Testis (tissue), 3 donors: ENCODE data around the gene LGALS12. TPM values are rescaled to one million over a fixed set of nuclear protein-coding genes. Genes with fewer than 3 reads are reported as not detected.

Source experiments
- DNase-seq: peaks from one replicate; pipeline ENCODE4 v3.0.0-alpha.2; 2019
- H3K27ac ChIP-seq, 2 donors: fragments of 200-600 bp; sonication (generic); one replicate each; pipeline ENCODE4 v1.5.1; 2019
- H3K27me3 ChIP-seq: fragments of 200-600 bp; sonication (generic); one replicate; pipeline ENCODE4 v1.5.1; 2019
- H3K36me3 ChIP-seq: fragments of 200-600 bp; sonication (generic); one replicate; pipeline ENCODE4 v1.5.1; 2017; ENCODE audit warnings: low read depth; ENCODE audit errors: missing control alignments
- H3K4me1 ChIP-seq: fragments of 200-600 bp; sonication (generic); one replicate; pipeline ENCODE4 v1.5.1; 2019
- H3K4me3 ChIP-seq, 2 donors: fragments of 200-600 bp; sonication (generic); one replicate each; pipeline ENCODE4 v1.5.1; 2017 to 2019
- H3K9me3 ChIP-seq: fragments of 200-600 bp; sonication (generic); one replicate; pipeline ENCODE4 v1.5.1; 2017
- POLR2A ChIP-seq: fragments of 450-650 bp; IDR thresholded peaks from one replicate; pipeline ENCODE4 v1.6.1; 2017; ENCODE audit warnings: antibody characterized with exemption, mild to moderate bottlenecking, moderate library complexity
- WGBS, 2 donors: methylation state at CpG; one replicate each; pipeline ENCODE4 v1.1.5; 2018; 5-methylcytosine and 5-hydroxymethylcytosine counted together
- intact Hi-C: fragments of 100-400 bp; cut with DNase I; formaldehyde crosslinking; loops from one replicate; pipeline ENCODE4 v1.15.1; 2023; ENCODE audit warnings: low total_unique reads
- polyA plus RNA-seq: library from polyadenylated mRNA; stranded (reverse); fragments of 350-450 nt; fragmentation: Illumina TruSeq; extraction: RNeasy Lipid Tissue Mini Kit (QIAGEN cat#74804); gene quantifications from one replicate; pipeline ENCODE4 v1.2.3, GENCODE V29; 2014; ENCODE audit warnings: low read depth, low replicate concordance; ENCODE audit not compliant: insufficient read depth
- total RNA-seq, 2 donors: library from RNA; depleted of rRNA; stranded (reverse); fragments of >200 nt; gene quantifications; one replicate each; pipeline ENCODE4 v1.2.3, GENCODE V29; 2016
- TF ChIP-seq, protein P1 (sequence below), 3 experiments: fragments of 450-650 bp in 2 of 3; fragments of 200-600 bp in 1 of 3; sonication (generic) in 1 of 3; IDR thresholded peaks; one replicate each; pipeline ENCODE4 v1.5.1; 2016 to 2019; ENCODE audit warnings: antibody characterized with exemption in 3 of 3, mild to moderate bottlenecking in 2 of 3, moderate library complexity in 1 of 3

The LGALS12 gene
- total and polyA plus RNA-seq, 3 donors from 2014 or later: 0.37 TPM; not detected in 2

DNA sequence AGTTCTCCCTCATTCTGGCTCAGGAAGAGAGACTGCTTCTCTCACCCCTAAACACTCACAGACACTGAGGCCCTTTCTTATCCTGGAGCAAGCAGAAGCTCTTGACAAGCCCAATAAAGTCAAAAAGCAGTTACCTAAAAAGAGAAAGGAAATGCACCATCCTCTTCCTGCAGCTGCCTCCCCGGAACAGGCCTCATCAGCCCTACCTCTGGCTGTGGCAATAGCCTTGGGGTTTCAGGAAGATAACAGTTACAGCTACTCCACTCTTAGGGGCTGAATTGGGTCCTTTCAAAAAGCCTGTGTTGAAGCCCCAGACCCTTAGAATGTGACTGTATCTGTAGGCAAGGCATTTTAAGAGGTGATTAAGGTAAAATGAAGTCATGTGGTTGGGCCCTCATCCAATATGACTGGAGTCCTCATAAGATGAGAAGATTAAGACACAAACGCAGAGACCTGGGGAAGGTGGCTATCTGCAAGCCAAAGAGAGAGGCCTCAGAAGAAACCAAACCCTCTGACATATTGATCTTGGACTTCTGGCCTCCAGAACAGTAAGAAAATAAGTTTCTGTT, 3.5 kb upstream of the LGALS12 start:
- no peaks in the 10 kb centered on the region for H3K9me3 ChIP-seq
- 58% methylated on average over 2 of the region's 2 CpGs for WGBS, 2 donors
- TF ChIP-seq, protein P1, sequence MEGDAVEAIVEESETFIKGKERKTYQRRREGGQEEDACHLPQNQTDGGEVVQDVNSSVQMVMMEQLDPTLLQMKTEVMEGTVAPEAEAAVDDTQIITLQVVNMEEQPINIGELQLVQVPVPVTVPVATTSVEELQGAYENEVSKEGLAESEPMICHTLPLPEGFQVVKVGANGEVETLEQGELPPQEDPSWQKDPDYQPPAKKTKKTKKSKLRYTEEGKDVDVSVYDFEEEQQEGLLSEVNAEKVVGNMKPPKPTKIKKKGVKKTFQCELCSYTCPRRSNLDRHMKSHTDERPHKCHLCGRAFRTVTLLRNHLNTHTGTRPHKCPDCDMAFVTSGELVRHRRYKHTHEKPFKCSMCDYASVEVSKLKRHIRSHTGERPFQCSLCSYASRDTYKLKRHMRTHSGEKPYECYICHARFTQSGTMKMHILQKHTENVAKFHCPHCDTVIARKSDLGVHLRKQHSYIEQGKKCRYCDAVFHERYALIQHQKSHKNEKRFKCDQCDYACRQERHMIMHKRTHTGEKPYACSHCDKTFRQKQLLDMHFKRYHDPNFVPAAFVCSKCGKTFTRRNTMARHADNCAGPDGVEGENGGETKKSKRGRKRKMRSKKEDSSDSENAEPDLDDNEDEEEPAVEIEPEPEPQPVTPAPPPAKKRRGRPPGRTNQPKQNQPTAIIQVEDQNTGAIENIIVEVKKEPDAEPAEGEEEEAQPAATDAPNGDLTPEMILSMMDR (IDR thresholded peaks at IDR 0.05): no peak
- TF ChIP-seq POLR2A: no peak
- no peak overlapping the region for H3K27ac ChIP-seq
- DNase-seq: no peak
- no peaks in the 10 kb centered on the region for H3K36me3 ChIP-seq
- peaks cover 8% of the 10 kb centered on the region for H3K4me1 ChIP-seq
- intact Hi-C loops: no loop called here
- no peaks in the 10 kb centered on the region for H3K27me3 ChIP-seq
- no peak overlapping the region for H3K4me3 ChIP-seq

DNA sequence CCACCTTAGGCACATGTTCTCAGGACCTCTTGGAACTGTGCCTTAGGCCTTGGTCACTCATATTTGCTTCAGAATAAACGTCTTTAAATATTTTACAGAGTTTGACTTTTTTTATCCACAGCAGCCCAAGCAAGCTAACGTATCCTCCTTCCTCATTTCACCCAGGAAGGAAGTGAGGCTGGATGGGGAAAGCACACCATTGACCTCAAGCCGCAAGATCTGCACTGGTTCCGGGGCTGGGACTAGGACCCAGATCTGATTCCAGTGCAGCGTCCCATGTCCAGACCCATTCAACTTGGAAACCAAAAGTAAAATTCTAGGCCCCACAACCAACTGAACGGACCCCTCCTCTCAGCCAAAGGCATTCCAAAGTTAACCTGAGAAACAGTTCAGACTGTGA, 2.4 kb upstream of the LGALS12 start:
- Histone ChIP-seq H3K4me1 (peaks cover 8% of the 10 kb centered on the region), H3K27ac (no peak overlapping the region), H3K9me3 (no peaks in the 10 kb centered on the region), H3K4me3 (no peak overlapping the region), H3K36me3 (no peaks in the 10 kb centered on the region), H3K27me3 (no peaks in the 10 kb centered on the region)
- WGBS, 2 donors: 72 to 85% methylated on average over 6 of the region's 6 CpGs
- no peak for DNase-seq
- intact Hi-C loops: no loop called here
- TF ChIP-seq POLR2A: no peak

DNA sequence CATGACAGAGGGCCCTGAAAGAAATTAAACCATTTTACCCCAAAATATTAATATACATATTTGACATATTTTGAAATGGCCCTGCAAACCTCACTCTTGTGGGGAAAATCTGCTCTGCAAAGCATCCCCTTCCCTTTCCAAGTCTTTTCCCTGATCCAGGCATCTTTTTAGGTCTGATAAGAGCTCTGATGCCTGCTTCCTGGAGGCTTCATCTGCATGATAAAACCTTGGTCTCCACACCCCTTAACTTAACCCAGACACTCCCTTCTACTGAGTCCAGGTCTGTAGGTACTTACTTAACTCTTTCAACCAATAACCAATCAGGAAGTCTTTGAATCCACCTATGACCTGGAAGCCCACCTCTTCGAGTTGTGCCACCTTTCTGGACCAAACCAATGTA, 1.8 kb upstream of the LGALS12 start:
- DNase-seq: no peak
- 90 to 92% methylated on average over 1 of the region's 1 CpG for WGBS, 2 donors
- Histone ChIP-seq H3K27me3 (no peaks in the 10 kb centered on the region), H3K4me3 (no peak overlapping the region), H3K27ac (no peak overlapping the region), H3K36me3 (no peaks in the 10 kb centered on the region), H3K4me1 (peaks cover 8% of the 10 kb centered on the region), H3K9me3 (no peaks in the 10 kb centered on the region)
- intact Hi-C loops: no loop called here
- TF ChIP-seq, protein P1 (IDR thresholded peaks at IDR 0.05): no peak
- no peak for TF ChIP-seq POLR2A

DNA sequence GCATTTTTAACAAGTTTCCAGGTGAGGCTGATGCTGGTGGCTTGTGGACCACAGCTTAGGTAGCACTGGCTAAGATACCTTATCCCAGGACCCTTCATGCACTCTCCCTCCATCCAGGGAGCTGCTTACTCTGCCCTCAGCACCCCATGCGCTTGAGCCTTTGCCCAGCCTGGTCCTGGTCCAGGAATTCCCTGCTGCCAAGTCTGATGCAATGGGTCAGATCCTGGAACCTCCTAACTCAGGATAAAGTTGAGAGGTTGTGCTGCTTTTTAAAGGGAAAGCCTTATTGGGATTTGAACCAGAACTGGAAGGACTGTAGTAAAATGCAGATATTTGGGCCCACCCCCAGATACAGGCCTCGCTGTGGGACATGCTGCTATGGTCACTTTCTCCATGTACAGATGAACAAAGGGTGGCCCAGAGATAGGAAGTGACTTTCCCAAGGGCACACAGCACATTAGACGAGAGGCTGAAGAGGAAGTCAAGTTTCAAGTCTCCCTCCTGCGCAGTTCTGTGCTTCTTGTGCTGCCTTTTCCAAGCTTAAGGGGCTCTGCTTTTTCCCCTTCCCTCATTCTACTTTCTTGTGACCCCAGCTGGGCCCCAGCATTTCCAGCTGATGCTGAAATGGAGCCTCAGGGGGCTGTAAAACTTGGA, 824 bp upstream of the LGALS12 start:
- Histone ChIP-seq H3K4me3 (no peak overlapping the region), H3K9me3 (no peaks in the 10 kb centered on the region), H3K4me1 (peaks cover 8% of the 10 kb centered on the region), H3K27me3 (no peaks in the 10 kb centered on the region), H3K27ac (no peak overlapping the region), H3K36me3 (no peaks in the 10 kb centered on the region)
- intact Hi-C loops: no loop called here
- no peak for DNase-seq
- TF ChIP-seq POLR2A: no peak
- TF ChIP-seq, protein P1 (IDR thresholded peaks at IDR 0.05): no peak
- WGBS, 2 donors: 64 to 74% methylated on average over 4 of the region's 4 CpGs

DNA sequence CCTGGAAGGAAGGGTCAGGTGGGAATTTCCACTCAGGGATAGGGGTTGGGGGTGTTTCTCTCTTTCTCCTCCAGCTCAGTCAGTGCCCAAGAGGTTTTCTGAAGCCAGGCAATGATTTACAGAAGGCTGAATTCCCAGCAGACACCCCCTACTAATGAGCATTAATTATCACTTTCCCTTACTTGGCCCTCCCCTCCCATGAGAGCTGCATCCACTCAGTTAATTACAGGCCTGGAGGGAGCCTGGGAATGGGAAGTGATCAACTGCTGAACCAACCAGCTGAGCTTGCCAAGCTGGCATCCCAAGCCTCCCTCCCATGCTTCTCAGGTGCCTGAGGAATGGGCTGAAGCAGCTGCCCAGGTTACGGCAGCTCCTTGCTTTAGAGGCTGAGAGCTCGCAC, 992 bp downstream of the LGALS12 start:
- Histone ChIP-seq H3K4me3 (no peak overlapping the region), H3K27ac (no peak overlapping the region), H3K4me1 (peaks cover 15% of the 10 kb centered on the region), H3K36me3 (no peaks in the 10 kb centered on the region), H3K9me3 (no peaks in the 10 kb centered on the region), H3K27me3 (no peaks in the 10 kb centered on the region)
- DNase-seq: no peak
- 94% methylated on average over 2 of the region's 2 CpGs for WGBS, 2 donors
- intact Hi-C loops: no loop called here
- TF ChIP-seq POLR2A: no peak
- TF ChIP-seq, protein P1 (IDR thresholded peaks at IDR 0.05): no peak
